ENCODE results near the gene CTTNBP2NL. TPM values are rescaled to one million over a fixed set of nuclear protein-coding genes. Genes with fewer than 3 reads are reported as not detected.

CTTNBP2NL gene
- total and polyA plus RNA-seq, 2 of the 4 experiments (the other 2 are of a cell fraction): 12.4 to 22.0 TPM

- Histone ChIP-seq H4K8ac (ENCODE audit: low read depth in 2 of 2, low read length in 2 of 2) (peak overlapping the region in 1 of 2 experiments; percentile 74; a peak in 1 of 4 replicates), H2BK5ac (ENCODE audit: low read depth, low read length, poor library complexity, severe bottlenecking) (no peak overlapping the region), H3K9ac (ENCODE audit: low read depth, low read length) (0 out of 2 replicates have a peak overlapping the region, but pooled peaks have one; percentile 19), H2AK5ac (ENCODE audit: low read depth, low read length) (peak overlapping the region; percentile 25; the same call in 1 of the 2 replicates), H3K4ac (ENCODE audit: low read depth, low read length) (0 out of 2 replicates have a peak overlapping the region, but pooled peaks have one; percentile 28), H3K4me2 (ENCODE audit: low read depth, low read length) (peak overlapping the region; percentile 59), H3K79me1 (ENCODE audit: low read depth in 1 of 2, low read length in 2 of 2) (no peaks in the 10 kb centered on the region), H3K23ac (ENCODE audit: low read depth, low read length) (no peak overlapping the region), H3K14ac (replicated peaks; ENCODE audit: low read depth, low read length) (peak overlapping the region; percentile 42; the same call in 1 of the 2 replicates), H3K36me3 (ENCODE audit: control insufficient read depth, insufficient read depth, low read length) (no peaks in the 10 kb centered on the region), H2AFZ (replicated peaks; ENCODE audit: low read length, poor library complexity) (peak overlapping the region; percentile 88), H3K4me1 (ENCODE audit: control insufficient read depth, insufficient read depth, low read length) (peaks cover 6% of the 10 kb centered on the region; the same call in 1 of the 2 replicates), H2BK15ac (ENCODE audit: low read depth, low read length) (no peak overlapping the region), H4K91ac (ENCODE audit: insufficient read depth, low read depth, low read length) (no peak overlapping the region; the same call in 1 of the 2 replicates), H3K9me3 (ENCODE audit: control insufficient read depth, insufficient read depth, low read length) (no peaks in the 10 kb centered on the region), H4K20me1 (ENCODE audit: insufficient read depth, low read length) (no peaks in the 10 kb centered on the region), H3K9me1 (ENCODE audit: insufficient read depth, low read length) (no peaks in the 10 kb centered on the region), H3K18ac (ENCODE audit: low read depth, low read length) (no peak overlapping the region), H2AK9ac (replicated peaks; ENCODE audit: low read depth, low read length, poor library complexity) (no peak overlapping the region), H2BK120ac (ENCODE audit: low read depth, low read length) (peak overlapping the region; percentile 23; the same call in 1 of the 2 replicates), H4K5ac (ENCODE audit: low read depth, low read length) (no peak overlapping the region), H3K27ac (ENCODE audit: insufficient read depth, low read length) (no peak overlapping the region; the same call in 1 of the 2 replicates), H2BK20ac (ENCODE audit: low read depth, low read length) (no peak overlapping the region), H3K4me3 (ENCODE audit: insufficient read depth, low read depth, low read length) (peak overlapping the region; percentile 40), H3K56ac (ENCODE audit: extremely low read depth, insufficient read depth, low read length) (no peak overlapping the region), H3K27me3 (ENCODE audit: control insufficient read depth, insufficient read depth, low read length) (peaks cover 27% of the 10 kb centered on the region)
- no TSS peak for BruUV-seq (replicated peaks)
- TF ChIP-seq CTCF (conservative IDR thresholded peaks at IDR 0.05; ENCODE audit: low read depth, low read length) (peak; percentile 73), BHLHE40 (IDR thresholded peaks at IDR 0.05; ENCODE audit: low read depth, low read length) (no peak), MXI1 (IDR thresholded peaks at IDR 0.05; ENCODE audit: borderline replicate concordance, low read depth, low read length) (no peak), USF2 (IDR thresholded peaks at IDR 0.05; ENCODE audit: low read depth, low read length) (no peak), RAD21 (IDR thresholded peaks at IDR 0.05; ENCODE audit: low read length) (peak; percentile 77), SMC3 (IDR thresholded peaks at IDR 0.05; ENCODE audit: low read depth, low read length) (peak; percentile 78)
- ChIA-PET POLR2A (ENCODE audit: unreplicated experiment) (interaction anchor here (0.6 to 1.1 kb wide), 4 partner anchors 9 to 109 kb away, joined by 3 to 5 read pairs (median 3); no protein-coding TSS in a partner anchor), CTCF (interaction anchor here (0.5 to 2.4 kb wide), 38 partner anchors 10 to 257 kb away, joined by 3 to 18 read pairs (median 4); partner anchors contain the start of gene MOV10)
- WGBS, 2 experiments (ENCODE audit: extremely low coverage in 2 of 2, insufficient read length in 1 of 2): 0% methylated on average over 44 of the region's 65 CpGs; no CpG with 5 or more reads in 1 of the 2 experiments
- intact Hi-C loops (cut with micrococcal nuclease) (loop anchor here (1.0 to 2.0 kb wide), 3 partner anchors 43 to 205 kb away; partner anchors contain the start of gene RHOC), in situ Hi-C loops (cut with MboI; ENCODE audit: low sequenced_read_pairs) (loop anchor here (5.0 to 10.0 kb wide), 2 partner anchors 115 to 203 kb away; partner anchors contain the start of genes CAPZA1, RHOC and ST7L), dilution Hi-C loops (cut with HindIII; ENCODE audit: low sequenced_read_pairs, unreplicated experiment) (no loop called here)
- DNase-seq (peak; percentile 54), ATAC-seq (ENCODE audit: low read depth) (peak; percentile 89)
These were observed 106.0 kb downstream of the CTTNBP2NL start for GRCh38 chr1:112501810-112502641.
